Activated CD4-positive, CD25-positive, alpha-beta regulatory T cell (primary cell): ENCODE results near the gene WDR1.

Experiments
- DNase-seq, 4 experiments: peaks; one replicate each; lab custom pipeline; 2025; lab: John Stamatoyannopoulos, UW

The WDR1 gene

DNA sequence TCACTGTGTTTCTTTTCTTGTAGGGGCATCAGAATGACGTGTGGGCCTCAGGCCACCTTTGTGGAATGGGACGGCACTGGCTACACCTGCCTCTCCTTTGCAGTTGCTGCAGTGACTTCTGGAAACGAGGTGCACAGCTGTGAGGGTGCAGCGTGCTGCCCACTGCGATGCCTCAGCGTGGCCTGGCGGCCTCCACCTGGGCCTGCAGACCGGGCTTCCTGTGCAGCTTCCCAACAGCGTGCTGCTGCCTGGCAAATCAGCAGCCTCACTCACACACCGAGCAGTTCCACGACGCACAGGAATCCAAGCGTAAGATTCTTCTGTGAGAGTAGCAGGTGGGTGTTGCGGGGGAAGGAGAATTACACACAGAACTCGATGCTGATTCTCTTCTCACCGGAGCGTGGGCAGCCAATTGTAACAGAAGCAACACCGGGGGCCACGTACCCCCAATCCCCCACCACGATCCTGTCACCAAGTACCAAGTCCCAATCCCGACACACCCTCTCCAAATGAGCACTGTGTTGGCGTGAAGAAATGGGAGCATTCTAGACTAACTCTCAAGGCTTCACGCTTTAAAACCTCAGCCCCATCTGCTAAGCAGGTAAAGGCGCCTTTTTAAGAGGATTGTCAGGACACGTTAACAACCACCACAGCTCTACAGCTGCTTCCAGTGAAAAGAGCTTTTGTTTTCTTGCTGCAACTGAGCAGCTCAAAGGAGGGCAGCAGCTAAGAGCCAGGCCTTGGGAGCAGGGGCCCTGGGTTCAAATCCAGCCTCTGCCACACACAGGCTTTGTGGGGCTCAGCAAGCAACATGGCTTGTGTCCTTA lies 16.9 kb downstream of the WDR1 start:
- no peak for DNase-seq

DNA sequence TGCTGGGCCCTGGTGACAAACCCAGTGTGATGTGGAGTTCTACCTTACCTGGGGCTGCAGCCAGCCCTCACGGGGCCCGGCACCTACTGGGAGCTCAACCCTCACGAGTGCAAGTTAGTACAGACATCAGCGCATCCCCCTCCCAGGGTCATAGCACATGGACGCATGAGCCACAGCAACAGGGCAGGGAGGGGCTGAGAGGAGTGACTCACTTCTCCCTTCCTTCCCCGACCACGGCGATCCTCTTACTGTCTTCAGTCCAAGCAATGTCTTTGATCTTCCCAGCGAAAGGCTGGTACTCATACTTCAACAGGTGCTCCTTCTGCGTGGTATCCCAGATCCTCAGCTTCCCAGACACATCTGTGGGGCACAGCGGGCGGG lies 17.8 kb downstream of the WDR1 start:
- no peak for DNase-seq

- DNase-seq: no peak
Observed at GRCh38 chr4:10097906-10098779, 18.5 kb downstream of the WDR1 start.

GRCh38 chr4:10096978-10097335 lies 19.6 kb downstream of the WDR1 start:
- no peak for DNase-seq

DNA sequence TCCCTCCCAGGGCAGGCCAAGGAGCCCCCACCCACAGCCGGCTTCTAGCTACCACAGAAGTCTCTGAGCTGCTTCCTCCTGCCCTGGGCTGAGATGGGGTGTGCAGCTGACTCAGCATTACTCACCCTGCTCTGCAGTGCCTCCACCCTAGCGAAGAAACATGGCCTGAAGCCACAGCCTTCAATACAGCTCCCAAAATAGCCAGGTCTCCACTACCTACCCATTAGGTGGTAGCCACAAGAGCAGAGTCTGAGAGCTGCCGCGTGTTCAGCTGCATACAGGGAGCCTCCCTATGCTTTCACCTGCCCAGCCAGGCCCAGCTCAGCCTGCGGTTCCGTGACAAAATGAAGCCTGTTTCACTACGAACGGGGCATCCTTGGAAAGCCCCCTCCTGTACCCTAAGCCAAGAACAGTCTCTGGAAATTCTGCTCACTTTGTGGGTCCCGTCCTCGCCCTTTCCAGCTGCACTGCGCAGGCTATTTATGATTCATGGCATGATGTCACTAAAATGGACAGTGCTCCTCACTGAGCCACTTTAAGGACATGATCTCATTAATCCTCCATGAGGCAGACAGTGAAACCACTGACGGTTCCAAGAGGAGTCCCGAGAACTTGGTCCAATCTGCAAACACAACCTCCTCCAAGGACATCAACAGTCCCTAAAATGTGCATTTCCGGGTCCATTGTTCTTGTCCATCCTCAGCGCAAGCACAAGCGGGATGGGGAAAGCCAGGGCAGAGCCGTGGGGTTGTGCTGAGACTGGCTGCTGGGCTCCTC lies 20.2 kb downstream of the WDR1 start:
- DNase-seq: peak; percentile 40 to 64 (median 54)

DNA sequence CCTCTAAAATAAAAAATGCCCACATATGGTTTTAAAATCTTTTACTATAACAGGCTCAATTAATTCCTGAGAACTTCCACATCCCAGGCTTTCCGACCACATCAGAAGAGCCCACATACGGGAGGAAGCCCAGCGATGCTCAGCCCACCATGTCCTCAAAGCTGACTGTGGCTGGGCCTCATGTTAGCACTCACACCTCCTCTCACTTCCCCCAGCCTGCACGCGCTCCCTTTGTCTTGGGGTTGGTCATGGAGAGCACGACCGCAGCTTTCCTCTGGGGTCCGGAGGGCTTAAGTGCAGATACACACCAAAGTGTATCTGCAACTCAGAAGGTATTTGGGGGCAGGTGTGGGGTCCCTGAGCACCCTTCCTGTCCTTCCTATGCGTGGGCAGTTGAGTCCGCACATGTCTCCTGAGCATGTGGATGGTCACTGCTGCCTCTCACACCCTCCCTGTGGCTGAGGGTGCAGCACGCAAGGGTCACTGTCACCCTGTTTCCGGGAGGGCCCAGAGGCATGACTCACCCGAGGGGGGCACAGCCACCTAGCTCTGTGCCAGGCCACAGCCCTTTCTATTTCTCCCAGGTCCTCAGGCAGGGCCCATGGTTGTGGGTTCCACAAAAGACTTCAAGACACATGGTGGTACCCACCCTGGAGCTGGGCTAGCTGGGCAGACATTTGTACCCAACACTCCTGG lies 21.2 kb downstream of the WDR1 start:
- DNase-seq: no peak

DNA sequence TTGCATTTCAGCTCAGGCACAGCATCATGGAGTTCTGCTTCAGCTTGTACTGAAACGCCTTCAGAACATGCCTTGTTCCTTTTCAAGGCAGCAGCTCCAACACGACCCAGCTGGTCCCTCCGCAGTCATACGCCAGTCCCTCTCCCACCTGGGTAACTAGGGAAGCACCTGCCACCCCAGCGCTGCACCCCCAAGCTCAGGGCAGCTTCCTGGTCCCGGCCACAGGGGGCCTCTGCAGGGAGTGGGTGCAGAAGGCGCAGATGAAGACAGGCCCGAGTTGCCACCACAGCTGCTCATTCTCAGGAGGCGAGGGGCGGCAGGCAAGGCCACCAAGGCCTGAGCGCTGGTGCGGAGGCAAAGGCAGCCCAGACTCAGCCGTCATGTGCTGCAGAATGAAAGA lies 21.8 kb downstream of the WDR1 start:
- no peak for DNase-seq

DNA sequence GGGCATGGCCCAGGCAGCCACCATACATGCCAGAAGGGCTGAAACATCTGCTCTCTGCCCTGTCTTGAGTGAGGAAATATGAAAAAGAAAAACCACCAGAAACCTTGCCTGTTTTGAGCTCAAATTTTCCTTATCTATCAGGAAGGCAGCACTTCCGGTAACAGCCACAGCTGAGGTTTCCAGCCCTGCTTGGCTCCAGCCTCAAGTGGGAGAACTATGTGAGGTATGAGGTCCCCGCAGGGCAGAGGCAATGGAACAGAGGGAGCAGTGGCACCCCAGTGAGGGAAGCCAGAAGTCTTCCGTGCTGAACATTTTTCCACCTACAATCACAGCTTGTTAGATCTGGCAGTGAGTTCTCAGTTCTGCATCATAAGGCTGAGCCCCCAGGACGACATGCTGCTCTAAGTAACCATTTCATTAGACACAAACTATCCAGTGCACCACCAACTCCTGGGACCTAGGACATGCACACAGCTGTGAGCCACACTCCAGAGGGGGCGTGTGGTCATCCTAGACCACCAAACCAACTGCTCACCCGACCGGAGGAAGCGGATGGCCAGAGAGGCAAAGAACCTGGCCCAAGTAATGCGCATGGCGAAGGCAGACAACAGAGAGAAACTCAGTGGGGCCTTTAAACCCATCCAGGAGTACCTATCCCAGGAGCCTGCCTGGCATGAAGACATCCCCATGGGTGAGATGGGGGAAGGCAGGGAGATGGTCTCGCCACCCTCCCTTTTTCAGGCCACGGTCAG lies 22.6 kb downstream of the WDR1 start:
- DNase-seq: no peak

DNA sequence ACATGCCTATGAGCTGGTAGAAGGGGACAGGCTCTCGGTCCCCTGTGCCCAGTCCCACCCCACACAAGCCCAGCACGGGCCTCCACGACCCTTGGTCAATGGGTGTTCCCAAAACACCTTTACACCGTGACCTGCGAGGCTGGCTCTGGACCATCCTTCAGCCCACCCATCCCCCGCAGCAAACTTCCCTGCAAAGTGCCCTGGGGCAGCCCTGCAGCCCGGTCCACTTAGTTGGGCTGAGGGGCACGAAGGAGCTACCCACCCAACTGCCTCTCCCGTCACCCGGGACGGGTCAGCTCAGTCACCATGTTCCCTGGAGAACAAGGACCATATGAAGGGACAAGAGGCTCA lies 23.4 kb downstream of the WDR1 start:
- no peak for DNase-seq

DNA sequence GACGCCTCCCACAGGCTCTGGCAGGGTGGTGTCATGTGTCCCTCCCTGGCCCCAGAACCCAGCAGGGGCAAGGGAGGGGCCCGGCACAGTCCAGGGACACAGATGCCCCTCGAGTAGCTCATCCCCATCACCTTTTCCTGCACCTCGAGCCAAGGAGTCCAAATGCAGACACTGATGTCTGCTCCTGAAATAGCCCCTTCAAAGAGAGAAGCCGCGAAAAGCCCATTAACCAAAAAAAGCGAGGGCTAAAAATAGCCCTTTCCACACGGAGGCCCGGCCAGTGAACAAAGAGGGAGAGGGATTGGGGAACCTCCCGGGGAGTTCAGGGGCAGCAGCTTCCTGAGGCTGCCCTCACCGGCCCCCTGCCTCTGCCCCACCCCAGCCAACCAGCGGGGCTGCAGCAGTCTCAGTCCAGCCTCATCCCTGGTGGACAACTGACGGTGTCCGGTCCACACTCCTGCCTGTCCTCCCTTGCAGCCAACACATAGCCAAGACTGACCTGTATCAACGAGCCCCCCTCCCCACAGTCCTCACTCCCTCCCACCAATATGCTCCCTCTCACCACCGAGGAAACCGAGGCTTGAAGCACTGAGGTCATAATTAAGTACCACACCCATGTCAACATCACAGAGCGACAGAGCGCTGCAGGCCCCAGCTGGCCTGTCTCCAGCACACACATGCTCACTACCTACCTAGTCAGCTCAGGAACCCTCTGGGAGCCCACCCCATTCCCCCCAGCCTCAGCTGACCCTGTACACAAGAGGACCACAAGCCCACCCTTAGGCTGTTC lies 23.9 kb downstream of the WDR1 start:
- no peak for DNase-seq

GRCh38 chr4:10091531-10092181 lies 24.9 kb downstream of the WDR1 start:
- DNase-seq: no peak

- DNase-seq: no peak
Observed at GRCh38 chr4:10090467-10091250, 25.9 kb downstream of the WDR1 start.

GRCh38 chr4:10089346-10089745 lies 27.3 kb downstream of the WDR1 start:
- DNase-seq: no peak

GRCh38 chr4:10088135-10089010 lies 28.2 kb downstream of the WDR1 start:
- no peak for DNase-seq

DNA sequence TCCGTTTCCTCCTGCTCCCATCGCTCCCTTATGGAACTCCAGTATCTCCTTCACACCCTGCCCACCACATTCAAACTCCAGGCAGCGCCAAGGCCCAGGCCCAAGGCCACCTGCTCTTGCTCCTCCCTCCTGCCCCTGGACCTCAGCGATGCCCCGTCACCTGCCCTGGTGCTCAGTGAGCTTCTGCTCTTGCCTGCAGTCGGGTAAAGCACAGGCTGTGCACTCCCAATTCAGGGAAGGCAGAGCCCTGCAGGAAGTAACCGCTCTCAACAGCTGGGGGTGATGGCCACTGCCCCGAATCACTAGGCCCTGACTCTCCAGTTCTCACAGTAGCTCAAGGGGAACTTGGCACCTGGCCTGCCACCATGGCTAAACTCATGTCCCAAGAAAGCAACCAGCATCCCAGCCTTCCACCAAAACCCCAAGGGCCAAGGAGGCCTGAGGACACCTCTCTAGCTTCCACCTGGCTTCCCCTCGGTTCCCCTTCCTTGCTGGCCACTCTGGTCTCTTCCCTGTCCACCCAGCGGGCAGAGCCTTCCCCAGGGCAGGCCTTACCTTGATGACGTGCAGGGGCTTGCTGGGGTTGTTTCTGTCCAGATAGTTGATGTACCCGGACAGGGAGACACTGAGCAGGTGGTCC lies 29.3 kb downstream of the WDR1 start:
- DNase-seq: no peak

DNA sequence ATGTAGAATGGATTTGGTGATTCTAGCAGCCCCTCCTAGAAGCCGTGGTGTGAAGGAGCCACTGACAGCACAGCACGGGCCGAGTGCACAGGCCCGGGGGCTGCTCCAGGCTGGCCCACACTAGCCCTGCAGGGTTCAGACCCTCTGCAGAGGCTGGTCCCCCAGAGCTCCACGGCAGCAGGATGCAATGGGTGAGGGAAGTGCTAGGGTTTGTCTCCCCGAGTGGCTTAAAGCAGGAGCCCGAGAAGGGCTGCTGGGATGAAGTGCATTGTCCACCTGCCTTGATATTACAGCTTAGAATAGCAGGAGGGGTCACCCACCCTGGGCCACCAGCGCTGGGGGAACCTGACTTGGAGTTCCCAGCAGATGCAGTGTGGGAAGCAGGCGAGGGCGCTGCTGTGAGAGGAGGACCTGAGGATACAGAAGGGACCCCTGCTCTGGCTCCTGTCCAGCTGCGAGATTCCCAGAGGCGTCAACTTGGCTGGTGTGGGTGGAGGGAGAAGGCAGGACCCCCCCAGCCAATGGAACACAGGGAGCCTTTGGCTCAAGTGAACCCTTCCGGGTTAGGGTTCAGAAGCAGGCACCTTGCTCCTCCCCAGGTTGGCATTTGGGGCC lies 30.0 kb downstream of the WDR1 start:
- no peak for DNase-seq

GRCh38 chr4:10085828-10086505 lies 30.6 kb downstream of the WDR1 start:
- no peak for DNase-seq
